OCI-LY7 (cell line): ENCODE data around the gene MAML3. TPM values are rescaled to one million over a fixed set of nuclear protein-coding genes. Genes with fewer than 3 reads are reported as not detected.

Source experiments
- BruUV-seq: library from RNA; stranded (reverse); fragments of 400-500 nt; replicated peaks from 2 replicates; lab custom pipeline; 2021; lab: Mats Ljungman, UMichigan
- CTCF ChIA-PET: fragments of 300-600 bp; sonication (Branson Sonifier 250); formaldehyde crosslinking; loops from one replicate; lab custom pipeline; 2022; ENCODE audit warnings: antibody characterized with exemption; ENCODE audit not compliant: unreplicated experiment; lab: Charles Lee
- POLR2A ChIA-PET: fragments of 300-600 bp; sonication (Branson Sonifier 250); formaldehyde crosslinking; loops from one replicate; lab custom pipeline; 2022; ENCODE audit warnings: antibody characterized with exemption; lab: Charles Lee
- DNase-seq: peaks from one replicate; pipeline ENCODE4 v3.0.0-alpha.2; 2015; ENCODE audit warnings: low spot score
- H2AFZ ChIP-seq: fragments of 200-600 bp; sonication (generic), shearing (Covaris generic); 2 replicates; pipeline ENCODE4 v1.6.1; 2014; ENCODE audit warnings: mild to moderate bottlenecking, antibody characterized with exemption, low read length, moderate library complexity
- H3K27ac ChIP-seq: fragments of 200-600 bp; sonication (generic); 2 replicates; pipeline ENCODE4 v1.5.1; 2014; ENCODE audit warnings: mixed run types, low read depth, mild to moderate bottlenecking, moderate library complexity, low read length, inconsistent platforms; ENCODE audit not compliant: poor library complexity, severe bottlenecking
- H3K36me3 ChIP-seq: fragments of 200-600 bp; sonication (generic); 2 replicates; pipeline ENCODE4 v1.6.1; 2014; ENCODE audit warnings: mild to moderate bottlenecking, antibody characterized with exemption, low read length, moderate library complexity, mixed read lengths; ENCODE audit not compliant: insufficient read depth
- H3K4me1 ChIP-seq: fragments of 200-600 bp; sonication (generic); 2 replicates; pipeline ENCODE4 v1.5.1; 2014; ENCODE audit warnings: mild to moderate bottlenecking, low read length; ENCODE audit not compliant: insufficient read depth, poor library complexity, severe bottlenecking
- H3K4me2 ChIP-seq: fragments of 200-600 bp; sonication (generic); 2 replicates; pipeline ENCODE4 v1.6.1; 2014; ENCODE audit warnings: mild to moderate bottlenecking, low read length
- H3K4me3 ChIP-seq: fragments of 200-600 bp; sonication (generic); 2 replicates; pipeline ENCODE4 v1.5.1; 2014; ENCODE audit warnings: mild to moderate bottlenecking, low read depth, low read length; ENCODE audit not compliant: poor library complexity, severe bottlenecking
- H3K79me2 ChIP-seq: fragments of 200-600 bp; sonication (generic); 2 replicates; pipeline ENCODE4 v1.6.1; 2016; ENCODE audit warnings: low read depth, mild to moderate bottlenecking, low read length, moderate library complexity, mixed read lengths; ENCODE audit not compliant: insufficient read depth
- H3K9me2 ChIP-seq: fragments of 200-600 bp; sonication (generic); 2 replicates; pipeline ENCODE4 v1.6.1; 2016; ENCODE audit warnings: mild to moderate bottlenecking, low read length, mixed read lengths; ENCODE audit not compliant: insufficient read depth
- H3K9me3 ChIP-seq: fragments of 200-600 bp; sonication (generic); 2 replicates; pipeline ENCODE4 v1.6.1; 2014; ENCODE audit warnings: mild to moderate bottlenecking, mixed run types, low read length, mixed read lengths
- H4K20me1 ChIP-seq: fragments of 200-600 bp; sonication (generic); 2 replicates; pipeline ENCODE4 v1.6.1; 2014; ENCODE audit warnings: mild to moderate bottlenecking, antibody characterized with exemption, low read length, moderate library complexity, mixed read lengths; ENCODE audit not compliant: insufficient read depth
- CTCF ChIP-seq: fragments of 200-600 bp; sonication (generic); conservative IDR thresholded peaks from 2 replicates; pipeline ENCODE4 v1.5.1; 2014; ENCODE audit warnings: mild to moderate bottlenecking, antibody characterized with exemption, low read length, moderate library complexity, mixed read lengths
- EZH2phosphoT487 ChIP-seq: fragments of 200-600 bp; sonication (generic); IDR thresholded peaks from 2 replicates; pipeline ENCODE4 v1.6.1; 2018; ENCODE audit warnings: low read depth, borderline replicate concordance, mild to moderate bottlenecking, mixed run types, antibody characterized with exemption, low read length, moderate library complexity, mixed read lengths
- intact Hi-C: fragments of 100-400 bp; cut with micrococcal nuclease; formaldehyde crosslinking; loops from one replicate; pipeline ENCODE4 v1.10.0; 2022; ENCODE audit not compliant: unreplicated experiment
- total RNA-seq, 2 experiments: library from RNA; depleted of rRNA in 1 of 2; stranded (reverse); fragments of >200 nt in 1 of 2; shearing (Covaris generic) in 1 of 2; gene quantifications; 2 replicates each; pipeline ENCODE4 v1.2.3, GENCODE V29; 2014 to 2022

Gene MAML3
- total RNA-seq, 2 experiments from 2014 or later: 0.80 to 1.2 TPM

GRCh38 chr4:140125374-140125773 is 28.6 kb downstream of the MAML3 start:
- no TSS peak for BruUV-seq
- POLR2A ChIA-PET: interaction anchor here (0.6 to 1.0 kb wide), 2 partner anchors 12 to 97 kb away, joined by 3 read pairs; no protein-coding TSS in a partner anchor
- Histone ChIP-seq H3K9me3 (no peaks in the 10 kb centered on the region), H3K4me3 (no peak overlapping the region), H3K9me2 (no peaks in the 10 kb centered on the region), H4K20me1 (no peaks in the 10 kb centered on the region), H3K79me2 (no peaks in the 10 kb centered on the region), H2AFZ (no peak overlapping the region), H3K36me3 (no peaks in the 10 kb centered on the region), H3K4me1 (no peaks in the 10 kb centered on the region), H3K4me2 (no peak overlapping the region), H3K27ac (no peak overlapping the region)
- TF ChIP-seq CTCF (no peak), EZH2phosphoT487 (no peak)
- DNase-seq: no peak
- intact Hi-C loops: no loop called here
- CTCF ChIA-PET: no interaction called here

GRCh38 chr4:140123666-140124377 is 30.2 kb downstream of the MAML3 start:
- Histone ChIP-seq H3K4me2 (no peak overlapping the region), H2AFZ (no peak overlapping the region), H3K79me2 (no peaks in the 10 kb centered on the region), H3K4me1 (no peaks in the 10 kb centered on the region), H3K4me3 (no peak overlapping the region), H3K9me3 (no peaks in the 10 kb centered on the region), H3K9me2 (no peaks in the 10 kb centered on the region), H3K36me3 (no peaks in the 10 kb centered on the region), H4K20me1 (no peaks in the 10 kb centered on the region), H3K27ac (no peak overlapping the region)
- DNase-seq: no peak
- ChIA-PET CTCF (no interaction called here), POLR2A (no interaction called here)
- TF ChIP-seq CTCF (no peak), EZH2phosphoT487 (no peak)
- intact Hi-C loops: no loop called here
- BruUV-seq: no TSS peak

- no peaks in the 10 kb centered on the region for H4K20me1 ChIP-seq
- H3K36me3 ChIP-seq: no peaks in the 10 kb centered on the region
- no peak overlapping the region for H3K4me3 ChIP-seq
- no peak overlapping the region for H3K4me2 ChIP-seq
- intact Hi-C loops: no loop called here
- TF ChIP-seq CTCF: no peak
- TF ChIP-seq EZH2phosphoT487: no peak
- no peaks in the 10 kb centered on the region for H3K79me2 ChIP-seq
- no peaks in the 10 kb centered on the region for H3K4me1 ChIP-seq
- DNase-seq: no peak
- H2AFZ ChIP-seq: no peak overlapping the region
- CTCF ChIA-PET: no interaction called here
- H3K9me3 ChIP-seq: no peaks in the 10 kb centered on the region
- no peak overlapping the region for H3K27ac ChIP-seq
- BruUV-seq: no TSS peak
- POLR2A ChIA-PET: interaction anchor here (0.7 to 0.8 kb wide), 3 partner anchors 14 to 476 kb away, joined by 3 to 4 read pairs (median 4); no protein-coding TSS in a partner anchor
- no peaks in the 10 kb centered on the region for H3K9me2 ChIP-seq
Observed at GRCh38 chr4:140122891-140123290, 31.1 kb downstream of the MAML3 start.
